Parathyroid adenoma (tissue), 2 donors: ENCODE results near the gene SLC16A5.
"Not testable (repeated sequence)": the region's sequence is repeated elsewhere in the genome, so short reads cannot be mapped to it uniquely, and the experiment has no call there.

Source experiments
- H2AFZ ChIP-seq: fragments of 300-600 bp; sonication (generic); one replicate; pipeline ENCODE4 v1.7.0; 2017; ENCODE audit warnings: antibody characterized with exemption, mild to moderate bottlenecking
- H3K27ac ChIP-seq: fragments of 300-600 bp; sonication (generic); one replicate; pipeline ENCODE4 v1.7.0; 2017
- H3K27me3 ChIP-seq: fragments of 300-600 bp; sonication (generic); one replicate; pipeline ENCODE4 v1.7.0; 2017; ENCODE audit warnings: low read length; ENCODE audit not compliant: control insufficient read depth, insufficient read depth
- H3K36me3 ChIP-seq: fragments of 300-600 bp; sonication (generic); one replicate; pipeline ENCODE4 v1.7.0; 2017; ENCODE audit warnings: low read length; ENCODE audit not compliant: control insufficient read depth, insufficient read depth
- H3K4me1 ChIP-seq: fragments of 300-600 bp; sonication (generic); one replicate; pipeline ENCODE4 v1.7.0; 2017; ENCODE audit warnings: control low read depth
- H3K4me2 ChIP-seq: fragments of 300-600 bp; sonication (generic); one replicate; pipeline ENCODE4 v1.7.0; 2017; ENCODE audit warnings: low read length
- H3K4me3 ChIP-seq: fragments of 300-600 bp; sonication (generic); one replicate; pipeline ENCODE4 v1.7.0; 2017; ENCODE audit warnings: low read depth, low read length
- H3K79me2 ChIP-seq: fragments of 300-600 bp; sonication (generic); one replicate; pipeline ENCODE4 v1.7.0; 2017; ENCODE audit warnings: control low read depth
- H3K9ac ChIP-seq: fragments of 300-600 bp; sonication (generic); one replicate; pipeline ENCODE4 v1.7.0; 2017; ENCODE audit warnings: mild to moderate bottlenecking
- H3K9me3 ChIP-seq: fragments of 300-600 bp; sonication (generic); one replicate; pipeline ENCODE4 v1.7.0; 2017; ENCODE audit warnings: low read length; ENCODE audit not compliant: control insufficient read depth
- TF ChIP-seq, protein P1 (sequence below): fragments of 300-600 bp; sonication (generic); IDR thresholded peaks from one replicate; pipeline ENCODE4 v1.7.0; 2017; ENCODE audit warnings: antibody characterized with exemption, mild to moderate bottlenecking
- donor health status: primary hyperparathyroidism.

SLC16A5 gene

GRCh38 chr17:75135946-75136345, 48.2 kb downstream of the SLC16A5 start:
- Histone ChIP-seq H3K27me3 (no peaks in the 10 kb centered on the region), H3K9ac (no peak overlapping the region), H3K36me3 (no peaks in the 10 kb centered on the region), H3K4me1 (no peaks in the 10 kb centered on the region), H2AFZ (no peak overlapping the region), H3K4me3 (no peak overlapping the region), H3K79me2 (no peaks in the 10 kb centered on the region), H3K9me3 (no peaks in the 10 kb centered on the region), H3K4me2 (no peak overlapping the region), H3K27ac (no peak overlapping the region)
- TF ChIP-seq, protein P1, sequence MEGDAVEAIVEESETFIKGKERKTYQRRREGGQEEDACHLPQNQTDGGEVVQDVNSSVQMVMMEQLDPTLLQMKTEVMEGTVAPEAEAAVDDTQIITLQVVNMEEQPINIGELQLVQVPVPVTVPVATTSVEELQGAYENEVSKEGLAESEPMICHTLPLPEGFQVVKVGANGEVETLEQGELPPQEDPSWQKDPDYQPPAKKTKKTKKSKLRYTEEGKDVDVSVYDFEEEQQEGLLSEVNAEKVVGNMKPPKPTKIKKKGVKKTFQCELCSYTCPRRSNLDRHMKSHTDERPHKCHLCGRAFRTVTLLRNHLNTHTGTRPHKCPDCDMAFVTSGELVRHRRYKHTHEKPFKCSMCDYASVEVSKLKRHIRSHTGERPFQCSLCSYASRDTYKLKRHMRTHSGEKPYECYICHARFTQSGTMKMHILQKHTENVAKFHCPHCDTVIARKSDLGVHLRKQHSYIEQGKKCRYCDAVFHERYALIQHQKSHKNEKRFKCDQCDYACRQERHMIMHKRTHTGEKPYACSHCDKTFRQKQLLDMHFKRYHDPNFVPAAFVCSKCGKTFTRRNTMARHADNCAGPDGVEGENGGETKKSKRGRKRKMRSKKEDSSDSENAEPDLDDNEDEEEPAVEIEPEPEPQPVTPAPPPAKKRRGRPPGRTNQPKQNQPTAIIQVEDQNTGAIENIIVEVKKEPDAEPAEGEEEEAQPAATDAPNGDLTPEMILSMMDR = no peak

DNA sequence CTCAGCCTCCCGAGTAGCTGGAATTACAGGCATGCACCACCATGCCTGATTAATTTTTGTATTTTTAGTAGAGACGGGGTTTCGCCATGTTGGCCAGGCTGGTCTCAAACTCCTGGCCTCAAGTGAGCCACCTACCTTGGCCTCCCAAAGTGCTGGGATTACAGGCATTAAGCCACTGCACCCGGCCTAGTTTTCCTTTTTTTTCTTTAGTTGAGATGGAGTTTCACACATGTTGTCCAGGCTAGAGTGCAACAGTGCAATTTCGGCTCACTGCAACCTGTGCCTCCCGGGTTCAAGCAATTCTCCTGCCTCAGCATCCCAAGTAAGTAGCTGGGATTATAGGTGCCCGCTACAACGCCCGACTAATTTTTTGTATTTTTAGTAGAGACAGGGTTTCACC, 50.0 kb downstream of the SLC16A5 start:
- not testable (repeated sequence) for H3K27me3 ChIP-seq, H3K4me3 ChIP-seq, H3K4me2 ChIP-seq, H3K9ac ChIP-seq, H2AFZ ChIP-seq, H3K9me3 ChIP-seq, H3K79me2 ChIP-seq, H3K27ac ChIP-seq, H3K4me1 ChIP-seq, H3K36me3 ChIP-seq

GRCh38 chr17:75138519-75138918, 50.8 kb downstream of the SLC16A5 start:
- H3K4me2 ChIP-seq = no peak overlapping the region
- no peaks in the 10 kb centered on the region for H3K36me3 ChIP-seq
- H3K27me3 ChIP-seq = no peaks in the 10 kb centered on the region
- no peak overlapping the region for H3K9ac ChIP-seq
- no peaks in the 10 kb centered on the region for H3K9me3 ChIP-seq
- no peak overlapping the region for H2AFZ ChIP-seq
- TF ChIP-seq, protein P1 = no peak
- no peak overlapping the region for H3K27ac ChIP-seq
- H3K4me3 ChIP-seq = no peak overlapping the region
- no peaks in the 10 kb centered on the region for H3K4me1 ChIP-seq
- no peaks in the 10 kb centered on the region for H3K79me2 ChIP-seq

GRCh38 chr17:75142236-75142971, 54.6 kb downstream of the SLC16A5 start:
- H3K9me3 ChIP-seq = no peaks in the 10 kb centered on the region
- H3K79me2 ChIP-seq = no peaks in the 10 kb centered on the region
- no peak overlapping the region for H3K9ac ChIP-seq
- TF ChIP-seq, protein P1 = no peak
- no peaks in the 10 kb centered on the region for H3K4me1 ChIP-seq
- H3K27me3 ChIP-seq = no peaks in the 10 kb centered on the region
- no peak overlapping the region for H3K4me2 ChIP-seq
- H3K27ac ChIP-seq = no peak overlapping the region
- H3K4me3 ChIP-seq = no peak overlapping the region
- H3K36me3 ChIP-seq = no peaks in the 10 kb centered on the region
- no peak overlapping the region for H2AFZ ChIP-seq

DNA sequence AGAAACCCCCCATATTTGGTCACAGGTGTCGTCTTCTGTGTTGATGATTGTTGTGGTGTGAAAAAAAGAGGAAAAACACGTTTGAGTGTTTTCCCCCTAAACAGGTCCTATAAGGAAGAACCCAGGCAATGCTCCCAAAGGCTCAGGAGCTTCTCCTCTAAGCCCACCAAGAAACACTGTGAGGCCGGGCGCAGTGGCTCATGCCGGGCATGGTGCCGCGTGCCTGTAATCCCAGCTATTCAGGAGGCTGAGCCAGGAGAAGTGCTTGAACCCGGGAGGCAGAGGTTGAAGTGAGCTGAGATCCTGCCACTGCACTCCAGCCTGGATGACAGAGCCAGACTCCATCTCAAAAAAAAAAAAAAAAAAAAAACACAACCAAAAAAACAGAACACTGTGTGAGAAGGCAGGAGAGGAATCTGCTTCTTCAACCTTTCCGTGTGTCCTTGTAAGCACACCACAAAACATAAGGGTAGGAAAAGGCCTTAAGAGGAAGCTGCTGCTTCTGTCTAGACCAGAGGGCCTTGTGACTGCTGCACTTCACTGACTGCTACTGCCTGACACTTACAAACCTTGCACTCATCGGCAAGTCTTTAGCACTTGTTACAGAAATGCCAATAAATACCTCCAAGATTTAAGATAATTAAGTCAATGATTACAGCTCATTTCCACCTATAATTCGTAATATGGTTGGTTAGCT, 57.2 kb downstream of the SLC16A5 start:
- H3K4me2 ChIP-seq = no peak overlapping the region
- H3K4me3 ChIP-seq = no peak overlapping the region
- H3K27ac ChIP-seq = no peak overlapping the region
- TF ChIP-seq, protein P1 = no peak
- H3K27me3 ChIP-seq = no peaks in the 10 kb centered on the region
- no peaks in the 10 kb centered on the region for H3K9me3 ChIP-seq
- no peaks in the 10 kb centered on the region for H3K36me3 ChIP-seq
- H3K9ac ChIP-seq = no peak overlapping the region
- H3K79me2 ChIP-seq = no peaks in the 10 kb centered on the region
- no peaks in the 10 kb centered on the region for H3K4me1 ChIP-seq
- H2AFZ ChIP-seq = no peak overlapping the region
